ENCODE results near the gene CHRM4. TPM values are rescaled to one million over a fixed set of nuclear protein-coding genes. Genes with fewer than 3 reads are reported as not detected.

Gene CHRM4
- total and polyA plus RNA-seq, 2 of the 13 experiments (the other 11 are each of a cell fraction or from before 2014, with no cell fraction given) = 0.13 to 0.21 TPM

- H3K9ac ChIP-seq (ENCODE audit: insufficient read depth, low read depth, low read length) = no peak overlapping the region
- intact Hi-C loops (cut with micrococcal nuclease; ENCODE audit: unreplicated experiment) (no loop called here), in situ Hi-C loops (cut with HindIII; ENCODE audit: extremely low pct_ligation_motif_present, low pct_unique_long_range_greater_than_20kb) (no loop called here)
- H3K79me2 ChIP-seq (ENCODE audit: insufficient read depth, low read length) = no peaks in the 10 kb centered on the region
- H3K4me3 ChIP-seq (replicated peaks in 1 of 3; ENCODE audit: insufficient read depth in 1 of 3, low read depth in 2 of 3, low read length in 3 of 3) = no peak overlapping the region
- FAIRE-seq = no peak
- CTCF ChIA-PET (ENCODE audit: low intra/inter-chr PET ratio, low total read pairs) = no interaction called here
- H3K4me1 ChIP-seq (ENCODE audit: insufficient read depth, low read length) = no peaks in the 10 kb centered on the region
- H3K27ac ChIP-seq (ENCODE audit: extremely low read length, insufficient read depth, low read length) = no peak overlapping the region
- H3K9me3 ChIP-seq (ENCODE audit: low read length) = no peaks in the 10 kb centered on the region
- H2AFZ ChIP-seq (ENCODE audit: low read length) = no peak overlapping the region
- no peak overlapping the region for H3K4me2 ChIP-seq (ENCODE audit: low read depth, low read length)
- no peak for ATAC-seq
- H4K20me1 ChIP-seq (ENCODE audit: insufficient read depth, low read length) = no peaks in the 10 kb centered on the region
- WGBS (ENCODE audit: low lambda C conversion rate) = 96% methylated on average over 2 of the region's 4 CpGs
- POLR2A ChIA-PET = no interaction called here
- BruUV-seq (replicated peaks) = no TSS peak
- DNase-seq (ENCODE audit: low spot score) = no peak
- peaks cover 30 to 69% of the 10 kb centered on the region in 2 experiments for H3K36me3 ChIP-seq (replicated peaks in 1 of 2; ENCODE audit: control insufficient read depth in 1 of 2, insufficient read depth in 2 of 2, low read length in 2 of 2)
- no peaks in the 10 kb centered on the region for H3K27me3 ChIP-seq (ENCODE audit: control insufficient read depth in 1 of 2, insufficient read depth in 2 of 2, low read length in 2 of 2)
- no peak for TF ChIP-seq ZNF574 (CRISPR knock-in tag; IDR thresholded peaks at IDR 0.05)
- no peak for TF ChIP-seq ZNF646 (CRISPR knock-in tag; IDR thresholded peaks at IDR 0.05)
- TF ChIP-seq ZHX2 (IDR thresholded peaks at IDR 0.05; ENCODE audit: low read depth) = no peak
- TF ChIP-seq ZHX2 (CRISPR knock-in tag; IDR thresholded peaks at IDR 0.05; ENCODE audit: borderline replicate concordance) = no peak
- no peak for TF ChIP-seq ZNF800 (CRISPR knock-in tag; IDR thresholded peaks at IDR 0.05)
- no peak for TF ChIP-seq TCF7 (IDR thresholded peaks at IDR 0.05; ENCODE audit: low read depth)
- no peak for TF ChIP-seq FOXO1 (CRISPR knock-in tag; IDR thresholded peaks at IDR 0.05)
Observed at GRCh38 chr11:46438211-46438610, 46.6 kb upstream of the CHRM4 start.
